Keratinocyte (primary cell): Measurements from ENCODE around the gene RCAN2.

Experiments
- CTCF ChIP-seq, 3 experiments: IDR thresholded peaks in 1 of 3; conservative IDR thresholded peaks in 1 of 3; optimal IDR thresholded peaks in 1 of 3; 2 replicates in 2 of 3; 3 replicates in 1 of 3; pipeline versions ENCODE3 to v1.5.1; 2011; ENCODE audit warnings: low read length in 3 of 3, mild to moderate bottlenecking in 3 of 3, moderate library complexity in 2 of 3, control low read depth in 1 of 3, inconsistent platforms in 1 of 3; ENCODE audit not compliant: insufficient read depth in 2 of 3; ENCODE audit errors: extremely low read depth in 1 of 3
- EZH2 ChIP-seq: IDR thresholded peaks from one replicate; pipeline ENCODE4 v1.6.1; 2012; ENCODE audit warnings: inconsistent platforms, mild to moderate bottlenecking, low read length, moderate library complexity

- TF ChIP-seq CTCF (optimal IDR thresholded peaks at IDR 0.05 in 1 of 3, IDR thresholded peaks at IDR 0.05 in 1 of 3, conservative IDR thresholded peaks at IDR 0.05 in 1 of 3; ENCODE audit: extremely low read depth in 1 of 3, insufficient read depth in 2 of 3, low read length in 3 of 3) (no peak), EZH2 (no peak)
These were observed 18.8 kb upstream of the RCAN2 start for GRCh38 chr6:46509981-46510510.
